ENCODE results near the gene KIF3A. TPM values are rescaled to one million over a fixed set of nuclear protein-coding genes. Genes with fewer than 3 reads are reported as not detected.
A peak's percentile ranks its signal among the peaks of the same experiment; 100 is the strongest.

Gene KIF3A
- polyA plus RNA-seq, 1 donor from 2014 or later = 94.4 TPM

- TF ChIP-seq REST (IDR thresholded peaks at IDR 0.05; ENCODE audit: borderline replicate concordance) (no peak), TAF1 (IDR thresholded peaks at IDR 0.05; ENCODE audit: low read depth) (no peak), POLR2AphosphoS5 (IDR thresholded peaks at IDR 0.05) (no peak), RAD21 (conservative IDR thresholded peaks at IDR 0.05) (no peak), MXI1 (conservative IDR thresholded peaks at IDR 0.05; ENCODE audit: poor library complexity, severe bottlenecking) (no peak), EP300 (conservative IDR thresholded peaks at IDR 0.05; ENCODE audit: poor library complexity, severe bottlenecking) (no peak), CTCF (IDR thresholded peaks at IDR 0.05; ENCODE audit: poor library complexity, severe bottlenecking) (no peak), SMC3 (conservative IDR thresholded peaks at IDR 0.05; ENCODE audit: poor library complexity) (no peak), EZH2 (IDR thresholded peaks at IDR 0.05; ENCODE audit: borderline replicate concordance, insufficient read depth, low read length, poor library complexity, severe bottlenecking) (no peak)
- H2AFZ ChIP-seq (ENCODE audit: low read depth, low read length) = no peak overlapping the region
These were observed 80.5 kb downstream of the KIF3A start for GRCh38 chr5:132656774-132657355.

GRCh38 chr5:132655821-132656773 lies 81.2 kb downstream of the KIF3A start:
- Histone ChIP-seq H3K9ac (ENCODE audit: low read length) (no peak overlapping the region), H3K4me3 (ENCODE audit: low read length) (peak overlapping the region; percentile 39), H4K20me1 (ENCODE audit: insufficient read depth) (no peaks in the 10 kb centered on the region), H2AFZ (ENCODE audit: low read depth, low read length) (no peak overlapping the region), H3K9me2 (ENCODE audit: insufficient read depth, low read length) (no peaks in the 10 kb centered on the region), H3K27me3 (ENCODE audit: insufficient read depth, low read depth, low read length) (peaks cover 23% of the 10 kb centered on the region), H3K79me2 (replicated peaks; ENCODE audit: insufficient read depth, low read length) (no peaks in the 10 kb centered on the region), H3K4me2 (ENCODE audit: low read length) (no peak overlapping the region), H3K9me3 (ENCODE audit: low read length) (no peaks in the 10 kb centered on the region), H3F3A (ENCODE audit: insufficient read depth, low read length, poor library complexity, severe bottlenecking) (no peaks in the 10 kb centered on the region), H3K36me3 (ENCODE audit: insufficient read depth, low read length) (no peaks in the 10 kb centered on the region), H3K27ac (ENCODE audit: low read length) (no peak overlapping the region)
- no peak for TF ChIP-seq MXI1 (conservative IDR thresholded peaks at IDR 0.05; ENCODE audit: poor library complexity, severe bottlenecking)
- no peak for TF ChIP-seq RAD21 (conservative IDR thresholded peaks at IDR 0.05)
- TF ChIP-seq EP300 (conservative IDR thresholded peaks at IDR 0.05; ENCODE audit: poor library complexity, severe bottlenecking) = no peak
- TF ChIP-seq TAF1 (IDR thresholded peaks at IDR 0.05; ENCODE audit: low read depth) = no peak
- TF ChIP-seq CTCF (IDR thresholded peaks at IDR 0.05; ENCODE audit: poor library complexity, severe bottlenecking) = no peak
- no peak for TF ChIP-seq POLR2AphosphoS5 (IDR thresholded peaks at IDR 0.05)
- TF ChIP-seq REST (IDR thresholded peaks at IDR 0.05; ENCODE audit: borderline replicate concordance) = no peak
- TF ChIP-seq EZH2 (IDR thresholded peaks at IDR 0.05; ENCODE audit: borderline replicate concordance, insufficient read depth, low read length, poor library complexity, severe bottlenecking) = no peak

More at GRCh38 chr5:132656774-132657355, 80.5 kb downstream of the KIF3A start:
- no peak overlapping the region for H3K4me2 ChIP-seq (ENCODE audit: low read length)
- no peak overlapping the region for H3K9ac ChIP-seq (ENCODE audit: low read length)
- H4K20me1 ChIP-seq (ENCODE audit: insufficient read depth) = no peaks in the 10 kb centered on the region
- no peaks in the 10 kb centered on the region for H3K79me2 ChIP-seq (replicated peaks; ENCODE audit: insufficient read depth, low read length)
- no peaks in the 10 kb centered on the region for H3K9me2 ChIP-seq (ENCODE audit: insufficient read depth, low read length)
- H3K27me3 ChIP-seq (ENCODE audit: insufficient read depth, low read depth, low read length) = peaks cover 23% of the 10 kb centered on the region
- no peaks in the 10 kb centered on the region for H3K36me3 ChIP-seq (ENCODE audit: insufficient read depth, low read length)
- H3K27ac ChIP-seq (ENCODE audit: low read length) = no peak overlapping the region
- no peaks in the 10 kb centered on the region for H3F3A ChIP-seq (ENCODE audit: insufficient read depth, low read length, poor library complexity, severe bottlenecking)
- no peaks in the 10 kb centered on the region for H3K9me3 ChIP-seq (ENCODE audit: low read length)
- H3K4me3 ChIP-seq (ENCODE audit: low read length) = no peak overlapping the region

Measured in neural cell (in vitro differentiated cells).